ENCODE measurements around the gene KIAA1328.
"Not testable (repeated sequence)": the region's sequence is repeated elsewhere in the genome, so short reads cannot be mapped to it uniquely, and the experiment has no call there.

Gene KIAA1328

DNA sequence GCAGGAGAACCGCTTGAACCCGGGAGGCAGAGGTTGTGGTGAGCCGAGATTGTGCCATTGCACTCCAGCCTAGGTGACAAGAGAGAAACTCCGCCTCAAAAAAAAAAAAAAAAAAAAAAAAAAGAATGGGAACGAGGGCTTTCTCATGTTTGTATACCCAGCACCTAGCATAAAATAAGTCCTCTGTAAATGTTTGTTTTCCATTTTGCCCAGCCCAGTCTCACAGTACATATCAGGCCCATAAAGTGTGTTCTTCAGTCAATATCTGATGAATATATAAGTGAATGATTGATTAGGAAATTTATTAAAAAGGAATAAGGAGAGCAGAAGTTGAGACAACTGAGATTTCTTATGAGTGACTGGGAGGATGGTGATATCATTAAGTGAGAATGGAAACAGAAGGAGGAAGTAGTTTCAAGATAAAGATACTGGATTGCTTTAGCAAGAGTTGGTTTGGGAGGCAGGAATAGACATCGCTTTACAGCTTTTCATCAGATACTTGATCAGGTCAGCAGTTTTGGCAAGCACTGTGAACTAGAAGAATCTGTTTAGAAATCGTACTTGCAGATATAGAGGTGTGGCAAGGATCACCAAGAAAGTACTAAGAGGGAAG lies 327.5 kb downstream of the KIAA1328 start:
- no peak for DNase-seq (ENCODE audit: low spot score)

DNA sequence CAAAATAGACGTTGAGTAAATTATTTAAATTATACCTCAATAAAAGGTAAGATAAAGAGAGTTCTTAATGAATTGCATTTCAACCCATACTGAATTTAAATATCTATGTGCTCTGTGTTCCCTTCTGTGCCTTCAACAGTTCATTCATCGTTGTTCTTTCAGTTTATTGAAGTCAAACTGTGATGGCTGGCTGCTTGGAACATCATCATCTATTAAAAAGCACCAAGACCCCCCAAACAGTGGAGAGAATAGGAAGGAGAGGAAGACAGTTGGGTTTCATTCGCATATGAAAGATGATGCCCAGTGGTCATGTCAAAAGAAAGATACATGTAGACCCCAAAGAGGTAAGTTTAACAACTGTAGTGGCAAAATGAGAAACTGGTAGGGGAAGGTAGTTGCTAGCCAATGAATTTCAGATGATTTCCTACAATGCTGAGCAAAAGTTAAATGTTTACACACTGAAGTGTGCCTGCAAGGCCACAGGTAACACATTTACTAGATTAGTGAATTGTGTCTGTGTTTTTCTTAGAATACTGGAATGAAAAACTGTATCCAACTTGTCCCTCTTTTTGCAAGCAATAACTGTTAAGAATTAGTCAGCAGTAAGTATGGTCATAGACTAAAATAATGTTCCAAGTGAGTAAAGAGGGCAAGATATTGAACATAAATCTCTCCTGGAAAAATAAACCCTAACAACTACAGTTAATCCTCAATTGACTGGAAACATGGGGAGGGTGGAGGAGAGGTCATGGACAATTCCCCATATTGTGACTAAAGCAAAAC lies 331.3 kb downstream of the KIAA1328 start:
- no peak for DNase-seq (ENCODE audit: low spot score)

DNA sequence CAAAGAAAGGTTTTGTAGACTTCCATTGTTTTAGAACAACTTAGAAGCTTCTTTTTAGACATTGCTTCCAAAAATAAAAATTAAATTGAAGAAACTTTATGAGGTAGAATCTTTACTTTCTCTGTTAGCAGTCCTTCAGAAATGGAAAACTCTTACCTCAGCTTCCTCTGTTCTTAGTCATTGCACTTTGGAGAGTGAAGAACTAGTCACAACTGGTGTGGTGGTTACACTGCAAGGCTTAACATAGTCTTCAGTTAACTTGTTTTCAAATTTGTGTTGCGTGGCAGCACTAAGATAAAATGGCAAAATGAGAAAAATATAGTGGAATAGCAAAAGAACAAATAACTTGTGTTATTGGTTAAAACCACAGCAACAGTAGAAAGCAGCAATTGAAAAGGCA lies 332.6 kb downstream of the KIAA1328 start:
- no peak for DNase-seq (ENCODE audit: low spot score)

DNA sequence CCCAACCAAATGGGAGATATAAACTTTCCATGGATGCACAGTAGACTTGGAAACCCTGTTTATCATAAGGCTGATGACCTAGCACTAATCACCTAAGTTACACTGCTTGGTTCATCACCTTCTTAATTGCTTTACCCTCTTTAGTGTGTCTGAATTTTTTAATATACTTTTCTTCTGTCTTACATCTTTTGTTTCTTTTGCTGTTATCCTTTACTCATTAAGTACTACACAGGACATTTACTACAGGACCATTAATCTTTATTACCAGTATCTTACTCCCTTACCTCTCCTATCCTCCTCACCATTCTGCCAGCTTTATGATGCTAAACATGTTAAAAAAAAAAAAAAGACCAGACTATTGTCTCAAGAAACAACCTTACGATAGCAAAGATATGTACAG lies 333.6 kb downstream of the KIAA1328 start:
- no peak for DNase-seq (ENCODE audit: low spot score)

DNA sequence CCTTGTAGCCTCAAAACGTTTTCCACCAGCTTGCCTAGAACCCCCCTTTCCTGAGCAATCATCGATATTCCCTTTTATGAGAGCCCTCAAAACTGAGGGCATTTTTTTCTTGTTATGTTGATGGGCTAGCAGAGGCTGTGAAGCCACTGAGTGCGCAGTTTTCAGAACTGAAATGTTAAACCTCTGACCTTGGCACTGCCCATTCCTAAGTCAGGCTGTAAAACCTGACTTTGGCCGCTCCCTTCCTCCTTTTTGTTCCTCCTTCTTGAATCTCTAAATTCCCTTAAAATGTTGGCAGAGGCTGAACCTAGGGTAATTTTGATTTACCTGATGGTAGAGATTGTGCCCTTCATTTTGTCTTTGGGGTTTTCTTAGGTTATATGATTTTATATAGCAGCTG lies 334.2 kb downstream of the KIAA1328 start:
- DNase-seq (ENCODE audit: low spot score) = no peak

DNA sequence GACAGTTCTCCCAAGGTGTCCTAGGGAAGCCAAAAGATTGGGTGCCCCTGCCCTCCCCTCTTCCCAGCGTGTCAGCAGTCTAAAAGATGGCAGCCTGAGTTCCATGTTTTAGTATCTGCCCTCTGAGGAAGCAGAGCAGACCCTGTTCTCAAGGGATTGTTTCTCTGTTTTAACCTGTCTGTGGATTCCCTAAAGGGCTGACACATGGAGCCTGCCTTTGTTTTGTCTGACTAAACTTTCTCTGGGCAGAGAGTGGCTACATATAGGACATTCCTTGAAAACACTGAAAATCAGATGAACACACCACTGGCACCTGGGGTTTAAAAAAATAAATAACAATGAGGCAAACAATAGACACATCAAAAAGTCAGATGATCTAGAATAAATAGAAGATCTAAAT lies 337.6 kb downstream of the KIAA1328 start:
- DNase-seq (ENCODE audit: low spot score) = no peak

DNA sequence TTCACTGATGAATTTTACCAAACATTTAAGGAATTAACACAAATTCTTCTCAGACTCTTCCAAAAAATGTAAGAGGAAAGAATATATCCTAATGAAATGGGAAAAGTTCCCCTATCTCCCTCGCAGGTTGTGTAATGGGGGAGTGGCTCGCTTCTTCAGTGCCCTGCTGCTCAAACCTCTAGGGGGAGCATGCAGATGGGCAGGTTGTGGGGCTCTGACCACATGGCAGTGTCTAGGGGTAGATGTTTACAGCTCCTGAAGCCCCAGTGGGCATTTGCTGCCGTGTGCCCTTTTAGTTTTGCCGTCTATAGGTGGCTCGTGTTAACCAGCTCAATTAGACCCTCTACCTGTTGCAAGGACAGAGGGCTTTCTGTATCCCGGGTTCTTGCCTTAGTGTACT lies 338.0 kb downstream of the KIAA1328 start:
- DNase-seq (ENCODE audit: low spot score) = not testable (repeated sequence)

DNA sequence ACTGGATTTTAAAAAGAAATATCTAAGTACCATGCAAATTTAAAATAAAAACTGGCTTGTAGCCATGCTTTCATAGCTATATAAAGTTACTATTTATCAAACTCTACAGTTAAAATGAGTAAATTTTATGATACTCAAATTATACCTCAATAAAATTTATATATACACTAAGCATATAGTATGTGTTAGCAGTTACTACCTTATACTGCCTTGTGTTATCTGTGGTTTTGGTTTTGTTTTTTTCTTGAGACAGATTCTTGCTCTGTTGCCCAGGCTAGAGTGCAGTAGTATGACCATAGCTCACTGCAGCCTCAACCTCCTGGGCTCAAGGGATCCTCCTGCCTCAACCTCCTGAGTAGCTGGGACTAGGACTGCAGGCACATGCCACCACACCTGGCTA lies 342.1 kb downstream of the KIAA1328 start:
- DNase-seq (ENCODE audit: low spot score) = no peak

DNA sequence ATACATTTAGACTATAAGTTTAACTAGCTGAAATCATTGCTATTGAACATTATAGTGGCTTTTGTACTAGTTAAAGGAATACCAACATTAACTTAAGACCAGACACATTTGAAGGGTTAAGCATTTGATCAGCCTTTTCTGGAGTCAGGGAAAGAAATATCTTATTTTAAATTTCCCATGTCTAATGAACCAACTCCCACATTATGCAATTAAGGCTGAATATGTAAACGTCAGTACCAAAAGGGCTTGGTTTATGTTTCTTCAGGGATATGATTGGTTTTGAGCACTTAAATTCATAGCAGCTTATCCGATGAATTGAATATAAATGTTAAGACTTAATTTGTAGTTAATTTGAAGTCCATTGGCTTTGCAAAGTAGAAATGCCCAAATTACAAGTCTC lies 344.5 kb downstream of the KIAA1328 start:
- no peak for DNase-seq (ENCODE audit: low spot score)

DNA sequence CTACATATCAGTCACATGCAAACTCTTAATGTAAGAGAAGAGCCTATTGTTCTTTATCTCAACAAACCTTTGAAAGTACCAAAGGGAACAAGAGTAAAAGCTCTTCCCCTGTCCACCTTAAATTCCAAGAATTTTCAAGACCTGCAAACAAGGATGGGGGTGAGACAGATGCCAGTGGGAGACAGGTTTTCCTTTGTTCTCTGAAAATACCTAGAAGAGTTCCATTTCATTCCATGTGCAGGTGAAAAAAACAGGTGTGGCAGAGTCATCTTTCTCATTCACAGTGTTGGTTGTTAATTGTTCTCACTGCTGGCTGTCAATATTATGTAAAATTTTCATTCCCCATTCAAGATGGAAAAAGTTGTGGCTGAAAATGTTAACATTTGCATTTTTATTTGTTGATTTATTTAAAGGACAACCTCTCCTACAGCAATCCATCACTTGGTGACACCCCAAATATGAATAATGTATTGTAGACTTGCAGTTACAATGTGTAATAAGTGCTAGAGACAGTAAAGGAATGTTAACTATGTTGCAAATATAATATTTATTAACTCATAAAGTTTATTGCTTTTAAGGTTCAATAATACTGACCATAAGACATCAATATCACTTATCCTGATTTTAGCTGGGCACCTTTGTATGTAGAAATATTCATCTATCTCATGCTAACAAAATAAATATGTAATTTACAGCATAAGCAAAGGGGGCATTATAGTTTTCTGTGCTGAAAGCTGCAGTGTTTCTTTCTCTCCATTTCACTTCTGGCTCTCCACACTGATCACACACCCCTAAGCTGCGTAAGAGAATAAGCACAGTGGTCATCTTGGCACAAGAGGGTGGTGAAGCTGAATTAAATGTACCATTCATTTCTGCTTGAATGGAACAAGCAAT lies 347.0 kb downstream of the KIAA1328 start:
- no peak for DNase-seq (ENCODE audit: low spot score)

DNA sequence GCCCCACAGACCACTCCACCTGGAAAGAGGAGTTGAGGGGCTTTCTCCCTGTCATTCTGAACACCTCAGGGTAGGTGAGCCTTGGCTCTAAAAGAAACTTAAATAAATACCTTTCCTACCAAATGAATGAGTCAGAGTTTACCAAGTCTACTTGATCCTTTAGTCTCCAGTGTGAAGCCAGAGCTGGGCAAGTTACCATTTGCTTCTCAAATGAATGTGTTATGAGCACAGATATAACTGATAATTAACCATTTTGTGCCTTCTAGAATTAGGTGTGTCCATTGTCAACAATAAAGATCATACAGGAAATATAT lies 347.7 kb downstream of the KIAA1328 start:
- no peak for DNase-seq (ENCODE audit: low spot score)

DNA sequence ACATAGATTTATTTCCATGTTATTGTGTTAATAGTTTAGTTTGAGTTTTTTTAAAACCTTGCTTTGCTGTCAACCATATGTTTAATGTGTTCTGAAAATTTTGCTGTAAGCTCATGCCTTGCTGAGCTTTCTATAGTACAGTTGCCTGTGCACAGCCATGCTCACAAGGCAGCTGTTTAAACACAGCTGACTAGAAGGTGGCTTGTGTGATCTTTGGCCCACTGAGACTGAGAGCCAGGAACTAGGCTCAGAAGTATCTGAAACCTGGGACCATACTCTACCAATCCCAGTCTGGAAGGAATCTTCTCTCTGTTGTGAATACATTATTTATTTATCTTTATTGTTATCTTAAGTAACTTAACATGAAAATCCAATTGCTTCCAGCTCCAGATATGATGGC lies 350.5 kb downstream of the KIAA1328 start:
- no peak for DNase-seq (ENCODE audit: low spot score)

DNA sequence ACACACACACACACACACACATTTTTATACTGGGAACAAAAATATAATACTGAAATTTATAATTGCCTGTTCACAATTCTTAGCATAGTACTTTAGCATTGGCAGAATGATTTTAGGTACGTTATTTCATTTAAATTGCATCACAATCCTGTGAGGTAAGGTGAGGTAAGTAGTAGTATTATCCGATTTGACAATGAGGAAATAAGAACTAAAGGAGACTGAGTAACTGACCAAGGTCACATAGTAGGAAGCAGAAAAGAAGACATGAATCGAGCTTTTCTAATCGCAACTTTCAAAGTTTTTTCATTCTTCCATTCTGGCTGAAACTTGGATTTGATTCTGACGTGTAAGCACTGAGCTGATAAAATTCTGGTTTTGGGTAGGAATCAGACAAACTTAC lies 351.2 kb downstream of the KIAA1328 start:
- DNase-seq (ENCODE audit: low spot score) = no peak

DNA sequence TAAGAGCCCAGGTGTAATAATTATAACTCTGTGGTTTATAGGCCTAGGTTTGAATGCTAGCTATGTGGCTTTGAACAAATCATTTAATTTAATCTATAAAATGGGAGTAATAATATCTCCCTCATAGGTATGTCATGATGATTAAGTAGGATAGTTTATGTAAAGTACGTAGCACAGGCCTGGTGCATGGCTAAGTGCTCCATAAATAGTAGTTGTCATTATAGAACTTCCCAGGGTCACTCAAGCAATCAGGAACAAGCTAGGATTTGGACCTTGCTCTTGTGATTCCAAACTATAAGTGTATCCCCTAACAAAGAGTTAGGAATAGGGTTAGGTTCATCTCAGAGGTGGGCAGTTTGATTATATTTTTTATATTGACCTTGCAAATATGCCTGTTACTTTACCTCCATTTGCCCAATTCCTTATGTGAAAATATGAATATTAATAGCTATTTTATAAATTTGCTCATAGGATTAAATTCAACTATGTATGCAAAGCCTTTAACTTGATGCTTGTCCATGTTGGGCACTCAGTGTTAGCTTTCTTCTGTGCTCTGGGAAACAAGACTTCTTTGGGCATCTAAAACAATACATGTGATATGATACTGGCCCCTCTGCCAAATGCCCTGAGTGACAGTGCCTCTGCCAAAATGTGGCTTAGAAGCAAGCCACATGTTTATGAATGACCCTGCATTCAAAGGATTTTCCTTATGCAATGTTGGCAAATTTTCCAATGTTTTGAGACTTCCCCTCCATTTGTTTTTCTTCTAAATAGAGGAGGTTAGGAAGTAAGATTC lies 353.6 kb downstream of the KIAA1328 start:
- DNase-seq (ENCODE audit: low spot score) = no peak

DNA sequence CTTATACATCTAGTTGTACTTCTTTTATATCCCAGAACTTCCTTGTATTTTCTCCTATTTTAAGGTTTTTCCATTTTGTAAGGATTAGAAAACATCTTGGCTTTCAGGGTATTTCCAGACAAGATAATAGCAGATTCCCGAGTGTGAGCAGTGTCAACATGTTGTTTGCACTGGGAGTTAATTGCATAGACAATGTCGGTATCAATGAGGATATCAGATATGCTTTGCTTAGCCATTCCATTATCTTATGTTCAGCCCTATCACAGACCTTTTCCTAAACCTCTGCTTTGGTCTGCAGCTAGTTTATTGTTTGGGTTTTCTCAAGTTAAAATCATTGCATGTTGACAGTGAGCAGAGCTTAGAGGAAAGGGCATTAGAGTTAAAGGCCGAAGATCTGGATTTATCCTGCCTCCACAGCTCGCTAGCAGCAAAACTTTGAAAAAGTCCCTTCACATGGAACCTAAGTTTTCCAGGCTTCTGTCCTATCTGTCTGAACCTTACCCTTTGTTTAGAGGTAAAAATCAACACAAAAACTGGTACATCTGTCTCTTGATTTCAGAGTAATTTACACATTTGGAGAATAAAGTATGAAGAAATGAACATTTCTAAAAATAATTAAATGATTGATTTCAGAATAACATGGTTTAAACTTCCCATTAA lies 355.4 kb downstream of the KIAA1328 start:
- DNase-seq (ENCODE audit: low spot score) = no peak

DNA sequence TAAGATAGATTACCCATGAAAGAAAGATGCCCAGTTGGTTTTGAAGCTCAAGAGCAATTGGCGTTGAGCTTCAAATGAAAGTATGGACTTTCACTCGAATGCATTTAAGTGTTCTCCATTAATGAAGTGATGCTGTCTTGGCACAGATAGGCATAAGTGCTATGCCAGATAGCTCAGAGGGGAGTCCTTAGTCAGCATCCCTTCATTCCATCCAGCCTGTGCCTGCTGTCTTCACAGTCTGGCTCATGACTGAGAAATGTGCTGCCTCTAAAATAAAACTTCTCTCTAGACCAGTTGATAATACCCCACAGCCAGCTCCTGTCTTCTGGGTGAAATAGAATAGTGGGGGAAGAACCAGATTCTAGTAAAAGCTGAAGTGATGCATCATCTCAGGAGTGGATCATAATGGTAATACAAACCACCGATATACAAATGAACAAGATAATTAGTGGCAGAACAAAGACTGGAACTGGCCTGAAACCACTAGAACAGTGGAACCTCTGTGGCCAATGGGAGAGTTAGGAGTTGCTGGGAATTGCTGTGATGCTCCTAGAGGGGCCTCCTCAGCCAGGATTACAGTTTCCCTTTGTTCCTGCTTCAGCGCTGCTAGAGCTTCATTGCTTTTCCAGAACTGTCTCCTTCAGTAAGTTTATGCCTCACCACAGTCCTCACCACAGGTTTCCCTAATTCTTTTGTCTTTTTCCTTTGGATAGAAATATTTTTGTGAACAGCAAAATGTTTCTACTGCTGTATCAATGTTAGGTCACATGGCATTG lies 359.3 kb downstream of the KIAA1328 start:
- no peak for DNase-seq (ENCODE audit: low spot score)

DNA sequence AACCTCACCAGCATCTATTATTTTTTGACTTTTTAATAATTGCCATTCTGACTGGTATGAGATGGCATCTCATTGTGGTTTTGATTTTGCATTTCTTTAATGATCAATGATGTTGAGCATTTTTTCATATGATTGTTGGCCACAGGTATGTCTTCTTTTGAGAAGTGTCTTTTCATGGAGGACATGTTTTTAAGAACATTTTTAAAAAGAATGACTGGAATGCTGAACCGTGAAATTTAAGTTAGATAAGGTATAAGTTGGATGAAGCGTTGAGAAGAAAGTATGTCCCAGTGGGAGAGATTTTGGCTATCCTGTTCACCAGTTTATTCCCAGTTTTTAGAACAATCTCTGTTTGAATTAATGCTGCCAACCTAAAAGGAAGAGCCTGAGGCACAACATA lies 370.8 kb downstream of the KIAA1328 start:
- DNase-seq (ENCODE audit: low spot score) = no peak

DNA sequence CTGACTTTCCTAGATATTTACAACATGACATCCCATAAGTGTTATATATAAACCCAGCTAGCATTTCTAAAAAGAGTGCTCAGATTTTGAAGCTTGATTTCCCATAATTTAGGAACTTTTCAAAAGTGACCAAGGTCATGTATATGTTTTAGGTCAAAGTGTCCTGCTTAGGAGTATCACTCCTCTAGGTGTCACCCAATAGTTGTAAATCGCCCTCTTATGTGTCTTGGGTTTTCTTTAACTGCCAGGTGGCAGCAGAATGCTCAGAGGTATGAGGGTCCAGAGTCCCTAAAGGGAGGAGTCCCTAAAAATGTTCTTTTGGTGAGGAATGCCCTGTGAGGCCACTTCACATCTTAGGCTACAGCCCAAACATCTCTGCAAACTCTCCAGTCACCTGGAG lies 378.4 kb downstream of the KIAA1328 start:
- no peak for DNase-seq (ENCODE audit: low spot score)

DNA sequence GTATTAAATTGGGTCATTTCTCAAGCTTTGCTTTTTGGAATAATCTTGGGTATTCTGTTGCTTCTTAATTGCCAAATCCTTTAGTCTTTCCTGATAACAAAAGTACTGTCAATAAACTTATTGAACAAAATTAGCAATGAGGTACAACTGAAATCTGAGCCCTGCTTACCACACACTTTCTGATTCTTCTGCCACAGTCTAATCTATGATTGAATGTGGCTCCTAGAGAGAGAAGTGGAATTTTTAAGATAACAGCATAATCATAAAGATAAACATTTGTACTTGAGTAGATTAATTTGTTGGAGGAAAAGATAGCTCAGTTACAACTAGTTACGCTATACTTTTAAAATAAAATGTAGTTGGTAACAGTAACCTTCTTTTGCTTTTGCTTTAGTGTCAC lies 381.9 kb downstream of the KIAA1328 start:
- DNase-seq (ENCODE audit: low spot score) = no peak

DNA sequence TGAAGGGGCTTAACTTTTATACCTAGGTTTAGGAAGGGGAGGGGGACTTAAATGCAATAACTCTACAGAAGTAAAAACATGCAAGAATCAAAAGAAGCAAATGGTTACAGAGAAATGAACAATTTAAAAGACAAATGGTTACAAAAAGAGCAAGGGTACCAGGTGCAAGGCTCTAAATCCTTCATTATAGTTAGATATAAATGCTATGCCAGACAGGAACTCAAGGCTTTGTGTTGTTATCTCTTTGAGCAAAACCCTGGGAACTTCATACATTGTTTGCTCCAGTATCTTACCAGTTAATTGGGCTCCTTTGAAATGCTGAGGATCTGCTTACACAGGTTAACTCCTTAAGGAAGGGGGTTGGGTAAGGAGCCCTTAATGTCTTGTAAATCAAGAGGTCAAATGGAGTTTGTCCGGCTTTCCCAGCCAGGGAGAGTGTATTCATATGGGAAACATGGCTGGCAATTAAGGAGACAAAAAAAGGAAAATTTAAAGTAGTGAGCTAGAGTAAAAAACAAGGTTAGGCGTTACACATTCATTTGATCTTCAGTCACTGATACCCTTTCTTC lies 389.2 kb downstream of the KIAA1328 start:
- DNase-seq (ENCODE audit: low spot score) = no peak

DNA sequence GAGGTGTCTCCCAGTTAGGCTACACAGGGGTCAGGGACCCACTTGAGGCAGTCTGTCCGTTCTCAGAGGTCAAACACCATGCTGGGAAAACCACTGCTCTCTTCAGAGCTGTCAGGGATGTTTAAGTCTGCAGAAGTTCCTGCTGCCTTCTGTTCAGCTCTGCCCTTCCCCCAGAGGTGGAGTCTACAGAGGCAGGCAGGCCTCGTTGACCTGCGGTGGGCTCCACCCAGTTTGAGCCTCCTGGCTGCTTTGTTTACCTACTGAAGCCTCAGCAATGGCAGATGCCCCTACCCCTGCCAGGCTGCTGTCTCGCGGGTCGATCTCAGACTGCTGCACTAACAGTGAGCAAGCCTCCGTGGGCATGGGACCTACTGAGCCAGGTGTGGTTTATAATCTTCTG lies 390.3 kb downstream of the KIAA1328 start:
- no peak for DNase-seq (ENCODE audit: low spot score)

Measured in GM03348 (cell line).